WTC11 (cell line): Measurements from ENCODE around the gene SLC25A23. TPM values are rescaled to one million over a fixed set of nuclear protein-coding genes. Genes with fewer than 3 reads are reported as not detected.
"Not testable (repeated sequence)": the region's sequence is repeated elsewhere in the genome, so short reads cannot be mapped to it uniquely, and the experiment has no call there.

Source experiments
- ATAC-seq: fragments of 200-7000 bp; cut with Tn5 transposase; 2 replicates; pipeline ENCODE4 v1.10.0; 2021; ENCODE audit warnings: mild to moderate bottlenecking, moderate library complexity
- CTCF ChIA-PET: fragments of 300-600 bp; sonication (Branson Sonifier 250); formaldehyde crosslinking; loops from one replicate; lab custom pipeline; 2021; ENCODE audit warnings: antibody characterized with exemption; lab: Charles Lee
- POLR2A ChIA-PET: fragments of 350-600 bp; sonication (Branson Sonifier 250); formaldehyde crosslinking; loops from one replicate; lab custom pipeline; 2021; ENCODE audit warnings: antibody characterized with exemption; lab: Charles Lee
- DNase-seq: peaks from one replicate; pipeline ENCODE4 v3.0.0; 2021; ENCODE audit warnings: low spot score
- H3K27ac Mint-ChIP-seq: 2 replicates; pipeline ENCODE4 v1.8.0; 2021; ENCODE audit warnings: mixed read lengths
- H3K27me3 Mint-ChIP-seq: 2 replicates; pipeline ENCODE4 v1.8.0; 2021; ENCODE audit warnings: low read depth, mild to moderate bottlenecking, moderate library complexity, mixed read lengths
- H3K36me3 Mint-ChIP-seq: 2 replicates; pipeline ENCODE4 v1.8.0; 2021; ENCODE audit warnings: mixed read lengths
- H3K4me1 Mint-ChIP-seq: 2 replicates; pipeline ENCODE4 v1.8.0; 2022; ENCODE audit warnings: mixed read lengths
- H3K4me3 Mint-ChIP-seq: 2 replicates; pipeline ENCODE4 v1.8.0; 2021; ENCODE audit warnings: mild to moderate bottlenecking, moderate library complexity, mixed read lengths
- H3K9me3 Mint-ChIP-seq: 2 replicates; pipeline ENCODE4 v1.8.0; 2021; ENCODE audit warnings: mixed read lengths
- AFF4 ChIP-seq: sonication (generic); formaldehyde crosslinking; IDR thresholded peaks from 2 replicates; pipeline ENCODE4 v1.8.1; 2023; ENCODE audit warnings: mild to moderate bottlenecking, missing genetic modification reagents, borderline replicate concordance
- FOXK1 ChIP-seq: sonication (generic); formaldehyde crosslinking; IDR thresholded peaks from 2 replicates; pipeline ENCODE4 v1.8.0; 2022; ENCODE audit warnings: mild to moderate bottlenecking, moderate library complexity, missing genetic modification reagents
- IRF2 ChIP-seq: sonication (generic); formaldehyde crosslinking; IDR thresholded peaks from 2 replicates; pipeline ENCODE4 v1.8.0; 2022; ENCODE audit warnings: low read depth, missing genetic modification reagents, borderline replicate concordance
- TP53 ChIP-seq: sonication (generic); formaldehyde crosslinking; IDR thresholded peaks from 2 replicates; pipeline ENCODE4 v1.8.1; 2023; ENCODE audit warnings: mild to moderate bottlenecking, missing genetic modification reagents
- ZNF121 ChIP-seq: sonication (generic); formaldehyde crosslinking; IDR thresholded peaks from 2 replicates; pipeline ENCODE4 v1.8.0; 2023; ENCODE audit warnings: missing genetic modification reagents
- ZNF263 ChIP-seq: sonication (generic); formaldehyde crosslinking; IDR thresholded peaks from 2 replicates; pipeline ENCODE4 v1.8.1; 2022; ENCODE audit warnings: low read depth, mild to moderate bottlenecking, moderate library complexity, missing genetic modification reagents
- total RNA-seq: library from RNA; stranded (reverse); gene quantifications from 3 replicates; pipeline ENCODE4 v1.2.3, GENCODE V29; 2021
- TF ChIP-seq, protein P1 (sequence below): fragments of 250-450 bp; sonication (Bioruptor Pico); IDR thresholded peaks from 2 replicates; pipeline ENCODE4 v1.9.0; 2021; ENCODE audit warnings: mild to moderate bottlenecking
- TF ChIP-seq, protein P2 (sequence below): sonication (generic); formaldehyde crosslinking; IDR thresholded peaks from 2 replicates; pipeline ENCODE4 v1.8.0; 2022; ENCODE audit warnings: mild to moderate bottlenecking, missing genetic modification reagents
- TF ChIP-seq, protein P3 (sequence below): fragments of 250-450 bp; sonication (Bioruptor Pico); IDR thresholded peaks from 2 replicates; pipeline ENCODE4 v1.9.0; 2021; ENCODE audit warnings: mild to moderate bottlenecking, borderline replicate concordance
- TF ChIP-seq, protein P4 (sequence below): sonication (generic); formaldehyde crosslinking; IDR thresholded peaks from 2 replicates; pipeline ENCODE4 v1.8.1; 2022; ENCODE audit warnings: missing genetic modification reagents, borderline replicate concordance

SLC25A23 gene
- total RNA-seq, 1 experiment from 2014 or later = 63.6 TPM

DNA sequence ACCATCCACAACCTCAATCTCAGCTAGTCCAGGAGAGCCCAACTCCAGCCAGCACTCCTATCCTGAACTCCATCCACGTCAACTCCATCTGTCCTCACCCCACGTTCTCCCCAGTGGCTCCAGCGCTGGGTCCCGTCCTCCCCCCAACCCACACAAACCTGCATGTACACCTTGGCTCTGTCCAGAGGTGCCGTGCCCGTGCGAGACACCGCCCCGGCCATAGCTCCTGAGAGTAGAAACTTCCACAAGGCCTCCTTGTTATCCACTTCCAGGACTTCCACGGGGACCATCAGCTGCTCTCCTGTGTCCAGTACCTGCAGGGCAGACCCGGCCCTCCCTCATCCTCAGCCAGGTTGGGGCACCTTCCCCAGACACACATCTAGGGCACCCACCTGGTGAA lies 27.7 kb downstream of the SLC25A23 start (continued):
- no peak for TF ChIP-seq TP53
- TF ChIP-seq, protein P1, sequence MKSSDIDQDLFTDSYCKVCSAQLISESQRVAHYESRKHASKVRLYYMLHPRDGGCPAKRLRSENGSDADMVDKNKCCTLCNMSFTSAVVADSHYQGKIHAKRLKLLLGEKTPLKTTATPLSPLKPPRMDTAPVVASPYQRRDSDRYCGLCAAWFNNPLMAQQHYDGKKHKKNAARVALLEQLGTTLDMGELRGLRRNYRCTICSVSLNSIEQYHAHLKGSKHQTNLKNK (CRISPR knock-in tag) = no peak
- TF ChIP-seq, protein P2, sequence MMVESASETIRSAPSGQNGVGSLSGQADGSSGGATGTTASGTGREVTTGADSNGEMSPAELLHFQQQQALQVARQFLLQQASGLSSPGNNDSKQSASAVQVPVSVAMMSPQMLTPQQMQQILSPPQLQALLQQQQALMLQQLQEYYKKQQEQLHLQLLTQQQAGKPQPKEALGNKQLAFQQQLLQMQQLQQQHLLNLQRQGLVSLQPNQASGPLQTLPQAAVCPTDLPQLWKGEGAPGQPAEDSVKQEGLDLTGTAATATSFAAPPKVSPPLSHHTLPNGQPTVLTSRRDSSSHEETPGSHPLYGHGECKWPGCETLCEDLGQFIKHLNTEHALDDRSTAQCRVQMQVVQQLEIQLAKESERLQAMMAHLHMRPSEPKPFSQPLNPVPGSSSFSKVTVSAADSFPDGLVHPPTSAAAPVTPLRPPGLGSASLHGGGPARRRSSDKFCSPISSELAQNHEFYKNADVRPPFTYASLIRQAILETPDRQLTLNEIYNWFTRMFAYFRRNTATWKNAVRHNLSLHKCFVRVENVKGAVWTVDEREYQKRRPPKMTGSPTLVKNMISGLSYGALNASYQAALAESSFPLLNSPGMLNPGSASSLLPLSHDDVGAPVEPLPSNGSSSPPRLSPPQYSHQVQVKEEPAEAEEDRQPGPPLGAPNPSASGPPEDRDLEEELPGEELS (CRISPR knock-in tag) = no peak
- TF ChIP-seq, protein P3, sequence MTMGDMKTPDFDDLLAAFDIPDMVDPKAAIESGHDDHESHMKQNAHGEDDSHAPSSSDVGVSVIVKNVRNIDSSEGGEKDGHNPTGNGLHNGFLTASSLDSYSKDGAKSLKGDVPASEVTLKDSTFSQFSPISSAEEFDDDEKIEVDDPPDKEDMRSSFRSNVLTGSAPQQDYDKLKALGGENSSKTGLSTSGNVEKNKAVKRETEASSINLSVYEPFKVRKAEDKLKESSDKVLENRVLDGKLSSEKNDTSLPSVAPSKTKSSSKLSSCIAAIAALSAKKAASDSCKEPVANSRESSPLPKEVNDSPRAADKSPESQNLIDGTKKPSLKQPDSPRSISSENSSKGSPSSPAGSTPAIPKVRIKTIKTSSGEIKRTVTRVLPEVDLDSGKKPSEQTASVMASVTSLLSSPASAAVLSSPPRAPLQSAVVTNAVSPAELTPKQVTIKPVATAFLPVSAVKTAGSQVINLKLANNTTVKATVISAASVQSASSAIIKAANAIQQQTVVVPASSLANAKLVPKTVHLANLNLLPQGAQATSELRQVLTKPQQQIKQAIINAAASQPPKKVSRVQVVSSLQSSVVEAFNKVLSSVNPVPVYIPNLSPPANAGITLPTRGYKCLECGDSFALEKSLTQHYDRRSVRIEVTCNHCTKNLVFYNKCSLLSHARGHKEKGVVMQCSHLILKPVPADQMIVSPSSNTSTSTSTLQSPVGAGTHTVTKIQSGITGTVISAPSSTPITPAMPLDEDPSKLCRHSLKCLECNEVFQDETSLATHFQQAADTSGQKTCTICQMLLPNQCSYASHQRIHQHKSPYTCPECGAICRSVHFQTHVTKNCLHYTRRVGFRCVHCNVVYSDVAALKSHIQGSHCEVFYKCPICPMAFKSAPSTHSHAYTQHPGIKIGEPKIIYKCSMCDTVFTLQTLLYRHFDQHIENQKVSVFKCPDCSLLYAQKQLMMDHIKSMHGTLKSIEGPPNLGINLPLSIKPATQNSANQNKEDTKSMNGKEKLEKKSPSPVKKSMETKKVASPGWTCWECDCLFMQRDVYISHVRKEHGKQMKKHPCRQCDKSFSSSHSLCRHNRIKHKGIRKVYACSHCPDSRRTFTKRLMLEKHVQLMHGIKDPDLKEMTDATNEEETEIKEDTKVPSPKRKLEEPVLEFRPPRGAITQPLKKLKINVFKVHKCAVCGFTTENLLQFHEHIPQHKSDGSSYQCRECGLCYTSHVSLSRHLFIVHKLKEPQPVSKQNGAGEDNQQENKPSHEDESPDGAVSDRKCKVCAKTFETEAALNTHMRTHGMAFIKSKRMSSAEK (CRISPR knock-in tag) = no peak
- no peak for TF ChIP-seq IRF2 (CRISPR knock-in tag)

- H3K4me3 Mint-ChIP-seq = peak overlapping the region; percentile 31
- POLR2A ChIA-PET = no interaction called here
- H3K27ac Mint-ChIP-seq = no peak overlapping the region
- CTCF ChIA-PET = no interaction called here
- peak; percentile 44; the same call in 1 of the 2 replicates for TF ChIP-seq ZNF263 (CRISPR knock-in tag)
- TF ChIP-seq, protein P4, sequence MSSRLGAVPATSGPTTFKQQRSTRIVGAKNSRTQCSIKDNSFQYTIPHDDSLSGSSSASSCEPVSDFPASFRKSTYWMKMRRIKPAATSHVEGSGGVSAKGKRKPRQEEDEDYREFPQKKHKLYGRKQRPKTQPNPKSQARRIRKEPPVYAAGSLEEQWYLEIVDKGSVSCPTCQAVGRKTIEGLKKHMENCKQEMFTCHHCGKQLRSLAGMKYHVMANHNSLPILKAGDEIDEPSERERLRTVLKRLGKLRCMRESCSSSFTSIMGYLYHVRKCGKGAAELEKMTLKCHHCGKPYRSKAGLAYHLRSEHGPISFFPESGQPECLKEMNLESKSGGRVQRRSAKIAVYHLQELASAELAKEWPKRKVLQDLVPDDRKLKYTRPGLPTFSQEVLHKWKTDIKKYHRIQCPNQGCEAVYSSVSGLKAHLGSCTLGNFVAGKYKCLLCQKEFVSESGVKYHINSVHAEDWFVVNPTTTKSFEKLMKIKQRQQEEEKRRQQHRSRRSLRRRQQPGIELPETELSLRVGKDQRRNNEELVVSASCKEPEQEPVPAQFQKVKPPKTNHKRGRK (CRISPR knock-in tag) = peak; percentile 60; the same call in 1 of the 2 replicates
- TF ChIP-seq FOXK1 = no peak
- ATAC-seq (no peak), DNase-seq (no peak)
- peaks cover 55% of the 10 kb centered on the region for H3K27me3 Mint-ChIP-seq
- peaks cover 6% of the 10 kb centered on the region for H3K9me3 Mint-ChIP-seq
- H3K4me1 Mint-ChIP-seq = no peaks in the 10 kb centered on the region
- peaks cover 5% of the 10 kb centered on the region; the same call in 1 of the 2 replicates for H3K36me3 Mint-ChIP-seq
Observed at GRCh38 chr19:6429419-6430221, 30.0 kb downstream of the SLC25A23 start.

DNA sequence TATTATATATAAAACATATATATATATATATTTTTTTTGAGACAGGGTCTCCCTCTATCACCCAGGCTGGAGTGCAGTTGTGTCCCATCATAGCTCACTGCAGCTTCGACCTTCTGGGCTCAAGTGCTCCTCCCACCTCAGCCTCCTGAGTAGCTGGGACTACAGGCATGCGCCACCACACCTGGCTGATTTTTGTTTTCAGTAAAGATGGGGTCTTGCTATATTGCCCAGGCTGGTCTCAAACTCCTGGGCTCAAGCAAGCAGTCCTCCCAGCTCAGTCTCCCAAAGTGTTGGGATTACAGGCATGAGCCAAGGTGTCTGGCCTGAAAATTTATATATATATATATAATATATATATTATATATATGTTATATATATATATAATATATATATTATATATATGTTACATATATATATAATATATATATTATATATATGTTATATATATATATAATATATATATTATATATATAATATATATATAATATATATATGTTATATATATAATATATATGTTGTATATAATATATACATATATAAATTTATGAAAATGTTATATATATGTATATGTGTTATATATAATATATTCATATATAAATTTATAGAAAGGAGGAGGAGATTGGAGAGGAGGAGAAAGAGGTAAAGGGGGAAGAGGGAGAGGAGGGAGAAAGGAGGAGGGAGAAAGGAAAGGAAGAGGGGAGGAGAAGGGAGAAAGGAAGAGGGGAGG lies 30.7 kb downstream of the SLC25A23 start:
- POLR2A ChIA-PET, H3K36me3 Mint-ChIP-seq, H3K9me3 Mint-ChIP-seq, H3K27ac Mint-ChIP-seq, CTCF ChIA-PET, H3K4me3 Mint-ChIP-seq, H3K4me1 Mint-ChIP-seq, DNase-seq, ATAC-seq: not testable (repeated sequence)
- peak; percentile 75; the same call in 1 of the 2 replicates for TF ChIP-seq ZNF121 (CRISPR knock-in tag)
- peaks cover 51% of the 10 kb centered on the region for H3K27me3 Mint-ChIP-seq

GRCh38 chr19:6427131-6427530 lies 32.5 kb downstream of the SLC25A23 start:
- Mint-ChIP-seq H3K9me3 (peaks cover 6% of the 10 kb centered on the region), H3K4me3 (no peak overlapping the region), H3K27me3 (peaks cover 51% of the 10 kb centered on the region), H3K4me1 (peaks cover 12% of the 10 kb centered on the region), H3K36me3 (peaks cover 15% of the 10 kb centered on the region), H3K27ac (no peak overlapping the region)
- DNase-seq (no peak), ATAC-seq (no peak)
- ChIA-PET POLR2A (no interaction called here), CTCF (no interaction called here)
- no peak for TF ChIP-seq AFF4 (CRISPR knock-in tag)
- TF ChIP-seq, protein P4 (CRISPR knock-in tag) = no peak
